ENCODE data around the gene NPC2.

Gene NPC2

GRCh38 chr14:74476607-74477006 is 16.5 kb downstream of the NPC2 start:
- DNase-seq (ENCODE audit: low spot score) = no peak
- in situ Hi-C loops (cut with MboI; ENCODE audit: low sequenced_read_pairs, unreplicated experiment) = no loop called here
- TF ChIP-seq, protein P1, sequence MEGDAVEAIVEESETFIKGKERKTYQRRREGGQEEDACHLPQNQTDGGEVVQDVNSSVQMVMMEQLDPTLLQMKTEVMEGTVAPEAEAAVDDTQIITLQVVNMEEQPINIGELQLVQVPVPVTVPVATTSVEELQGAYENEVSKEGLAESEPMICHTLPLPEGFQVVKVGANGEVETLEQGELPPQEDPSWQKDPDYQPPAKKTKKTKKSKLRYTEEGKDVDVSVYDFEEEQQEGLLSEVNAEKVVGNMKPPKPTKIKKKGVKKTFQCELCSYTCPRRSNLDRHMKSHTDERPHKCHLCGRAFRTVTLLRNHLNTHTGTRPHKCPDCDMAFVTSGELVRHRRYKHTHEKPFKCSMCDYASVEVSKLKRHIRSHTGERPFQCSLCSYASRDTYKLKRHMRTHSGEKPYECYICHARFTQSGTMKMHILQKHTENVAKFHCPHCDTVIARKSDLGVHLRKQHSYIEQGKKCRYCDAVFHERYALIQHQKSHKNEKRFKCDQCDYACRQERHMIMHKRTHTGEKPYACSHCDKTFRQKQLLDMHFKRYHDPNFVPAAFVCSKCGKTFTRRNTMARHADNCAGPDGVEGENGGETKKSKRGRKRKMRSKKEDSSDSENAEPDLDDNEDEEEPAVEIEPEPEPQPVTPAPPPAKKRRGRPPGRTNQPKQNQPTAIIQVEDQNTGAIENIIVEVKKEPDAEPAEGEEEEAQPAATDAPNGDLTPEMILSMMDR (IDR thresholded peaks at IDR 0.05; ENCODE audit: borderline replicate concordance, control extremely low read depth, extremely low read depth, insufficient read depth, missing control alignments) = no peak

DNA sequence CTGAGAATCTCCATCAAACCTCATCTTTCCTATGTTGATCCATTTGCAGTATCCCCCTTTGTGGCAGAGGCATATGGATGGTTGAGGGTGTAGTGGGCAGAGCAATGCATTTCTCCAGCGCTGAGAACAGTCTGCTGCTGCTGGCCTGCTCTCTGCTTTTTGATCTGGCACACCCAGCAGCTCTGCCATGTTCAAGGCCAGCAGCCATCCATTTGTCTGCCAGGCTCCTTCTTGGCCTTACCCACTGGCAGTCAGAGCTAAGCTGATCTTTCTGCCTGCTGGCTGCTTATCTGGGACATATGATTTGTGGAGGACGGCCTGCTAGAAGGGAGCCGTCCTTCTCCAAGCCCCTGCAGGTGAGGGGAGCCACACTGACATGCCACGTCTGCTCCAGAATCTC is 17.0 kb downstream of the NPC2 start:
- DNase-seq (ENCODE audit: low spot score) = no peak
- TF ChIP-seq, protein P1 (IDR thresholded peaks at IDR 0.05; ENCODE audit: borderline replicate concordance, control extremely low read depth, extremely low read depth, insufficient read depth, missing control alignments) = no peak
- in situ Hi-C loops (cut with MboI; ENCODE audit: low sequenced_read_pairs, unreplicated experiment) = no loop called here

DNA sequence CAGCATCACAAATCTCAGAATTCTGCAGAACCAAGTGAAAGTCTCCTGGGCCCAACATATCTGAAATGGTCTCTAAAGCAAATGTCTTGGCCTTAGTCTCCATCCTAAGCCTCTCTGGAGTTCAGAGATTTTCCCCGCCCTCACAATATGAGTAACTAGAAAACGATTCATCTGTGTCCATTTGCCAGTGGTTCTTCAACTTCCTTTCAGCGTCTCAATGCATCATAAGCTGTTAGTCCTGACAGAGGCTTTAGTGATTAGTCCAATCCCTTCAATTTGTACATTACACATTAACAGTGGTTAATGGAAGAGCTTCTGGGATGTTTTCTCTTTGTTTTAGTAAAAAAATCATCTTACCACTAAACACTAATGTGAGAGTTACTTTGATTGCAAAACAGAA is 17.4 kb downstream of the NPC2 start:
- in situ Hi-C loops (cut with MboI; ENCODE audit: low sequenced_read_pairs, unreplicated experiment) = no loop called here
- TF ChIP-seq, protein P1 (IDR thresholded peaks at IDR 0.05; ENCODE audit: borderline replicate concordance, control extremely low read depth, extremely low read depth, insufficient read depth, missing control alignments) = no peak
- DNase-seq (ENCODE audit: low spot score) = no peak

DNA sequence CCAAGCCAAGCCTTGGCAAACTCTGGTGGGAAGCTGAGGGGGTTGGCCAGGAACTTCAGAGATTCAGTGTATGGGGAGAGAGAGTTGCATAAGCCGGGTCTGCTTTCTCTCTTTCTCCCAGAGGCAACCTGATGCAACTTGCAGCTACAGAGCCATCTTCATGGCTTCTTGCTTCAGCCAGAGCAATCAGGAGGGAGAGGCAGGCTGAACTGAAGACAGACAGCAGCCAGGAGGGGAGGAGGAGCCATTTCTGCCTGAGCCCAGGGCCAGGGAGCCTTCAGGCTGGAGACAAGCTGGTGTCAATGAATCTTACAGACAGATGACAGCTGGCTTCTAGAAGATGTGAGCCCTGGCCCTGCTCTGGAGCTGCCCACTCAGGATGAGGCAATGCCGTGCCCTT is 18.7 kb downstream of the NPC2 start:
- in situ Hi-C loops (cut with MboI; ENCODE audit: low sequenced_read_pairs, unreplicated experiment) = no loop called here

DNA sequence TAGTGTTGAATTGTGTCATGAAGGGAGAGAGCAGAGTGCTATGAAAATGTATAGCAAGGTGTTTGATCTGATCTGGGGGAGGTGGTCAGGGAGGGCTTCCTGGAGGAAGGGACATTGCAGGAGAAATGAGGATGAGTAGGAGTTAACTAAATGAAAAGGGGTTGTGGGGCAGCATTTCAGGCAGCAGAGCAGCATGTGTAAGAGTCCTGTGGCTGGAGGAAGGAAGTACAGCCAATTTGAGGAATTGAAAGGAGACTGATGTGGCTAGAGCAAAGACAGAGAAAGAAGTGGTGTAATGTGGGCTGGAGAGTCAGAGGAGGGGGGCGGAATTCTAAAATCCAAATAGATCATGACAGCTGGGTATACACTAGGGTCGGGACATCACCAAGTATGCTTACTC is 20.5 kb downstream of the NPC2 start:
- TF ChIP-seq, protein P1 (IDR thresholded peaks at IDR 0.05; ENCODE audit: borderline replicate concordance, control extremely low read depth, extremely low read depth, insufficient read depth, missing control alignments) = no peak

More for the DNA sequence above, 18.7 kb downstream of the NPC2 start:
- TF ChIP-seq, protein P1 (IDR thresholded peaks at IDR 0.05; ENCODE audit: borderline replicate concordance, control extremely low read depth, extremely low read depth, insufficient read depth, missing control alignments) = no peak
- no peak for DNase-seq (ENCODE audit: low spot score)

GRCh38 chr14:74469548-74470518 is 23.3 kb downstream of the NPC2 start:
- TF ChIP-seq, protein P1 (IDR thresholded peaks at IDR 0.05; ENCODE audit: borderline replicate concordance, control extremely low read depth, extremely low read depth, insufficient read depth, missing control alignments) = no peak
- in situ Hi-C loops (cut with MboI; ENCODE audit: low sequenced_read_pairs, unreplicated experiment) = no loop called here
- DNase-seq (ENCODE audit: low spot score) = no peak

More for the DNA sequence above, 20.5 kb downstream of the NPC2 start:
- DNase-seq (ENCODE audit: low spot score) = no peak
- in situ Hi-C loops (cut with MboI; ENCODE audit: low sequenced_read_pairs, unreplicated experiment) = no loop called here

Data from GM13976 (cell line).